ENCODE measurements around the gene SUSD1. TPM values are rescaled to one million over a fixed set of nuclear protein-coding genes. Genes with fewer than 3 reads are reported as not detected.

SUSD1 gene
- total RNA-seq, 4 donors from 2014 or later: 5.9 to 10.0 (median 7.4) TPM

DNA sequence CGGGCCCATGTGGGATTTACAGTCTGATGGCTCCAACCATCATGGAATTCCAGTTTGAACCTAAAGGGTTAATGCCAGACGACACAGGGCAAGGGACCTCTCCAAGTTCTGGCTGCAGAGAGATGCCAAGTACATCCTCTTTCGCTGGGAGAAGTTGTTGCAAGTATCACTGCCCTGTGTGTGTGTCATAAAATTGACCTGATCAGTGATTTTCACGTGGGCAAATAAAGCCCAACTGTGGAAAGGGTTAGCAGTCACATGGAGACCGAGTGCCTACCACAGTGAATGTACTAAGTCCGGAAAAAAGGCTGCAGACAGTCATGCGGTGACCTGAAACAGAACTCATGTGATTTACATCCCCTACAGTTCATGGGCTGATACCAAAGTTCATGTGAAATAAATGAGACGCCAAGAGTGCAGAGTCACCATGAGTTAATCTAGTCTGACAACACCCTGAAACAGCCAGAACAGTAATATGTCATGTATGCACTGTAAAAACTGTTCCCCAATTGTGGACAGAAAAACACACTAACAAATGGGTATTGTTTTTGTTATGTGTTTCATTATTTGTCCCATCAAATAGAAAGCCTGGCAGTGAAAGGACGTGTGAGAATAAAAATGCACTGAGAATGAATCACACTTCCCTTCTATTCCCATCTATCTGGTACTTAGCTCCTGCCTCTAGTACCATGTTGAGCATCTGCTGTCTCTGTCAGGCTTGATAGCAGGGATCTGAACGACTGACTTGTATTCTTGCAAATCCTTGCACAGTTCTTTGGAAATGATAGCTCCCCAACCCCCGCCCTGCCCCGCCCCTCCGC, 115.7 kb downstream of the SUSD1 start:
- Histone ChIP-seq H3K36me3 (no peaks in the 10 kb centered on the region), H3K9me3 (no peaks in the 10 kb centered on the region), H3K27ac (peak overlapping the region in 3 of 4 donors; percentile 71 to 82 (median 81)), H3K4me1 (peaks cover 0 to 28% (median 17%) of the 10 kb centered on the region in 3 donors), H3K27me3 (no peaks in the 10 kb centered on the region), H3K4me3 (no peak overlapping the region)
- TF ChIP-seq, protein P1, sequence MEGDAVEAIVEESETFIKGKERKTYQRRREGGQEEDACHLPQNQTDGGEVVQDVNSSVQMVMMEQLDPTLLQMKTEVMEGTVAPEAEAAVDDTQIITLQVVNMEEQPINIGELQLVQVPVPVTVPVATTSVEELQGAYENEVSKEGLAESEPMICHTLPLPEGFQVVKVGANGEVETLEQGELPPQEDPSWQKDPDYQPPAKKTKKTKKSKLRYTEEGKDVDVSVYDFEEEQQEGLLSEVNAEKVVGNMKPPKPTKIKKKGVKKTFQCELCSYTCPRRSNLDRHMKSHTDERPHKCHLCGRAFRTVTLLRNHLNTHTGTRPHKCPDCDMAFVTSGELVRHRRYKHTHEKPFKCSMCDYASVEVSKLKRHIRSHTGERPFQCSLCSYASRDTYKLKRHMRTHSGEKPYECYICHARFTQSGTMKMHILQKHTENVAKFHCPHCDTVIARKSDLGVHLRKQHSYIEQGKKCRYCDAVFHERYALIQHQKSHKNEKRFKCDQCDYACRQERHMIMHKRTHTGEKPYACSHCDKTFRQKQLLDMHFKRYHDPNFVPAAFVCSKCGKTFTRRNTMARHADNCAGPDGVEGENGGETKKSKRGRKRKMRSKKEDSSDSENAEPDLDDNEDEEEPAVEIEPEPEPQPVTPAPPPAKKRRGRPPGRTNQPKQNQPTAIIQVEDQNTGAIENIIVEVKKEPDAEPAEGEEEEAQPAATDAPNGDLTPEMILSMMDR (IDR thresholded peaks at IDR 0.05): no peak
- TF ChIP-seq POLR2AphosphoS5 (IDR thresholded peaks at IDR 0.05) (peak; percentile 11), EP300 (IDR thresholded peaks at IDR 0.05) (no peak), POLR2A (IDR thresholded peaks at IDR 0.05) (no peak)
- peak; percentile 40 for ATAC-seq
- 45 to 47% methylated on average over 8 to 11 of the region's 13 CpGs for WGBS, 2 donors (ENCODE audit: low coverage in 1 of 2)

DNA sequence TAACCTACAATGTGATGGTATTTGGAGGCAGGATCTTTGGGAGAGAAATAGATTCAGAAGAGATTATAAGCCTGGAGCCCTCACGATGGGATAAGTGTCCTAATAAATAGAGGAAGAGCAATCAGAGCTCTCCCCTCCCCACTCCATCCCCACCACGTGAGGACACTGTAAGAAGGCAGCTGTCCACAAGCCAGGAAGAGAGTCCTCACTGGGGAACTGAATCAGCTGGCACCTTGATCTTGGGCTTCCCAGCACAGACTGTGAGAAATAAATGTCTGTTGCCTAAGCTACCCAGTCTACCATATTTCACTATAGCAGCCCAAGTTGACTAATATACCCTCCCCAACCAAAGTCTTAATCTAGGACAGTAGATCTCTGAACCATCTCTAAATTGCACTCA, 118.1 kb downstream of the SUSD1 start:
- no peak for TF ChIP-seq POLR2A (IDR thresholded peaks at IDR 0.05)
- TF ChIP-seq POLR2AphosphoS5 (IDR thresholded peaks at IDR 0.05): no peak
- TF ChIP-seq, protein P1 (IDR thresholded peaks at IDR 0.05): no peak
- no peak for TF ChIP-seq EP300 (IDR thresholded peaks at IDR 0.05)
- Histone ChIP-seq H3K27me3 (no peaks in the 10 kb centered on the region), H3K9me3 (no peaks in the 10 kb centered on the region), H3K27ac (no peak overlapping the region), H3K4me1 (peaks cover 0 to 28% (median 17%) of the 10 kb centered on the region in 3 donors), H3K4me3 (no peak overlapping the region), H3K36me3 (no peaks in the 10 kb centered on the region)
- ATAC-seq: no peak
- 69% methylated on average over 2 of the region's 2 CpGs; no CpG with 5 or more reads in 1 of the 2 donors for WGBS, 2 donors (ENCODE audit: low coverage in 1 of 2)

DNA sequence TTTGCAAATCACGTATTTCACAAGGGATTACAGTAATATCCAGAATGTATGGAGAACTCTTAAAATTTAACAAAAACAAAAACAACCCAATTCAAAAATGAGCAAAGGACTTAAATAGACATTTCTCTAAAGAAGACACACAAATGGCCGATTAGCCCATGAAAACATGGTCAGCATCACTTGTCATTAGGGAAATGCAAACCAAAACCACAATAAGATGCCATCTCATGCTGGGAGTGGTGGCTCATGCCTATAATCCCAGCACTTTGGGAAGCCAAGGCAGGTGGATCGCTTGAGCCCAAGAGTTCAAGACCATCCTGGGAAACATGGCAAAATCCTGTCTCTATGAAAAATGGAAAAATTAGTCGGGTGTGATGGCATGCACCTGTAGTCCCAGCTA, 120.2 kb downstream of the SUSD1 start:
- H3K27ac ChIP-seq: no peak overlapping the region
- no peaks in the 10 kb centered on the region for H3K9me3 ChIP-seq
- H3K27me3 ChIP-seq: no peaks in the 10 kb centered on the region
- 96% methylated on average over 3 to 4 of the region's 4 CpGs for whole genome bisulfite sequencing, 2 donors (ENCODE audit: low coverage in 1 of 2)
- ATAC-seq: no peak
- peaks cover 4 to 31% (median 15%) of the 10 kb centered on the region in 3 donors for H3K4me1 ChIP-seq
- no peak for TF ChIP-seq POLR2AphosphoS5 (IDR thresholded peaks at IDR 0.05)
- TF ChIP-seq, protein P1 (IDR thresholded peaks at IDR 0.05): no peak
- no peak for TF ChIP-seq EP300 (IDR thresholded peaks at IDR 0.05)
- no peak for TF ChIP-seq POLR2A (IDR thresholded peaks at IDR 0.05)
- no peaks in the 10 kb centered on the region for H3K36me3 ChIP-seq
- H3K4me3 ChIP-seq: no peak overlapping the region

DNA sequence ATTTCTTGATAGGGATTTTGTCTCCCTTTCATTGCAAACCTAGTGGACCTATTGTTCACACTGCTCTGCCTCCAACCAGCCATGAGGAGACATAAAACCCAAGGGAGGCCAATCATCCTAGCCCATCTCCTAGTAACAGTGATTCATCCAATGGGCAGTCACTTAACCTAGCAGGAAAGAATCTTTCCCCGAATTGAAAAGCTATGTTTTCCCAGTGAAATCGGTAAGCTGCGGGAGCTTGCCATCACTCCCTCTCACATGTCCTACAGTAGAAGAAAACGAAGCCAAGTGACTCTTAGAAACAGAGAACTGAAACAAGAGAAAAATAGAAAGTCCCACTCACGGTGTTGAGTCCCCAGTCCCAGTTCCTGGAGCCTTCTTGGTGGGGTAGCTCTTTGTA, 123.3 kb downstream of the SUSD1 start:
- H3K27ac ChIP-seq: no peak overlapping the region
- H3K4me1 ChIP-seq: peaks cover 13 to 36% (median 18%) of the 10 kb centered on the region in 3 donors
- no peak for ATAC-seq
- WGBS, 2 donors (ENCODE audit: low coverage in 1 of 2): 74 to 89% methylated on average over 1 to 5 of the region's 5 CpGs
- H3K27me3 ChIP-seq: no peaks in the 10 kb centered on the region
- H3K4me3 ChIP-seq: no peak overlapping the region
- H3K9me3 ChIP-seq: no peaks in the 10 kb centered on the region
- no peaks in the 10 kb centered on the region for H3K36me3 ChIP-seq
- TF ChIP-seq EP300 (IDR thresholded peaks at IDR 0.05): no peak
- TF ChIP-seq, protein P1 (IDR thresholded peaks at IDR 0.05): no peak
- TF ChIP-seq POLR2AphosphoS5 (IDR thresholded peaks at IDR 0.05): no peak
- TF ChIP-seq POLR2A (IDR thresholded peaks at IDR 0.05): no peak
